Heart left ventricle (tissue), 16 donors: ENCODE results near the gene TATDN2. TPM values are rescaled to one million over a fixed set of nuclear protein-coding genes. Genes with fewer than 3 reads are reported as not detected.

Experiments
- ATAC-seq, 4 donors: fragments of 200-7000 bp; cut with Tn5 transposase; one replicate each; pipeline ENCODE4 v1.9.1; 2020 to 2022; ENCODE audit warnings: moderate library complexity in 4 of 4, mild to moderate bottlenecking in 3 of 4, moderate number of reproducible peaks in 1 of 4
- DNase-seq, 5 donors: peaks; one replicate each; pipeline ENCODE4 v3.0.0-alpha.2; 2020
- H3K27ac ChIP-seq, 12 donors: fragments of 200-600 bp; sonication (generic) in 4 of 12; one replicate each; pipeline versions ENCODE4 v1.5.0 to v1.8.0; 2016 to 2022; ENCODE audit warnings: mild to moderate bottlenecking in 2 of 12
- H3K27me3 ChIP-seq, 9 donors: fragments of 200-600 bp; sonication (generic) in 2 of 9; one replicate each; pipeline versions ENCODE4 v1.5.1 to v1.8.0; 2016 to 2022; ENCODE audit warnings: mild to moderate bottlenecking in 3 of 9
- H3K36me3 ChIP-seq, 9 donors: fragments of 200-600 bp; sonication (generic) in 2 of 9; one replicate each; pipeline versions ENCODE4 v1.5.0 to v1.8.0; 2018 to 2022; ENCODE audit warnings: mild to moderate bottlenecking in 2 of 9
- H3K4me1 ChIP-seq, 12 donors: fragments of 200-600 bp; sonication (generic) in 4 of 12; one replicate each; pipeline versions ENCODE4 v1.5.0 to v1.8.0; 2016 to 2022; ENCODE audit warnings: mild to moderate bottlenecking in 3 of 12
- H3K4me3 ChIP-seq, 12 donors: fragments of 200-600 bp; sonication (generic) in 4 of 12; one replicate each; pipeline versions ENCODE4 v1.5.0 to v1.8.0; 2017 to 2022; ENCODE audit warnings: mild to moderate bottlenecking in 9 of 12, moderate library complexity in 4 of 12
- H3K9me3 ChIP-seq, 12 donors: fragments of 200-600 bp; sonication (generic) in 4 of 12; one replicate each; pipeline versions ENCODE4 v1.5.0 to v1.8.0; 2016 to 2022; ENCODE audit warnings: mild to moderate bottlenecking in 1 of 12
- POLR2A ChIP-seq, 2 donors: fragments of 450-650 bp; IDR thresholded peaks; one replicate each; pipeline ENCODE4 v1.6.1; 2017; ENCODE audit warnings: antibody characterized with exemption in 2 of 2, mild to moderate bottlenecking in 2 of 2, moderate library complexity in 2 of 2
- WGBS, 4 donors: extraction: QIAGEN DNeasy Blood & Tissue Kit in 2 of 4; methylation state at CpG; one replicate each; pipeline versions ENCODE4 v1.1.5 to v1.1.7; 2013 to 2018; 5-methylcytosine and 5-hydroxymethylcytosine counted together
- intact Hi-C, 10 donors: fragments of 100-400 bp; cut with DNase I; formaldehyde crosslinking; loops; one replicate each; pipeline versions ENCODE4 v1.11.1 to v1.14.2; 2022
- polyA plus RNA-seq, 2 donors: library from polyadenylated mRNA; stranded (reverse); fragments of 200-250 nt; gene quantifications; one replicate each; pipeline ENCODE4 v1.2.3, GENCODE V29; 2013
- total RNA-seq, 9 donors: library from RNA; depleted of rRNA in 2 of 9; stranded (reverse); fragments of >200 nt in 2 of 9; fragmentation: NEBNext Ultra II Directional in 3 of 9; extraction: Animal tissue kit (Norgen Biotek cat#: 25700) in 3 of 9; gene quantifications; one replicate each; pipeline versions ENCODE4 v1.1.0 to v1.2.4, GENCODE V29; 2016 to 2023
- TF ChIP-seq, protein P1 (sequence below), 12 donors: fragments of 200-600 bp; sonication (generic) in 4 of 12; IDR thresholded peaks; one replicate each; pipeline versions ENCODE4 v1.5.0 to v1.8.0; 2018 to 2022; ENCODE audit warnings: antibody characterized with exemption in 12 of 12, mild to moderate bottlenecking in 5 of 12
- donor health status: ischemic (EF 13 %, LVEDD 7.1; RV severe dilation, severe dysfunction).
- donor health status: healthy with polysubstance abuse.
- donor health status: DM: no; HTN: yes; CAD: no.
- donor health status: DM: no; HTN: no; CAD: no.
- donor health status: ischemic (EF 25% LVEDD 6.9; RV normal size, moderate dysfunction).
- donor health status: ischemic (EF 25% LVEDD 5.7; RV mildly dilated, moderate dysfunction).
- donor health status: healthy.
- donor health status: DM: yes; HTN: yes; CAD: no.
- donor health status: ischemic (EF 35%, LVEDD 5.7; RV mildly dilated, moderate dysfunction).
- donor health status: nonischemic (EF 11% LVEDD 7.7; RV severe dilation, severe dysfunction).
- donor health status: DM: yes; HTN: yes; CAD: no.
- donor health status: PGD.
- donor health status: ischemic (EF 29% LVEDD 5.4; RV normal size, mild dysfunction).
- donor health status: nonischemic (EF 23%, LVEDD 6.1; RV moderate dilation, normal function).

Gene TATDN2
- total and polyA plus RNA-seq, 11 donors = 8.6 to 31.6 (median 16.8) TPM

DNA sequence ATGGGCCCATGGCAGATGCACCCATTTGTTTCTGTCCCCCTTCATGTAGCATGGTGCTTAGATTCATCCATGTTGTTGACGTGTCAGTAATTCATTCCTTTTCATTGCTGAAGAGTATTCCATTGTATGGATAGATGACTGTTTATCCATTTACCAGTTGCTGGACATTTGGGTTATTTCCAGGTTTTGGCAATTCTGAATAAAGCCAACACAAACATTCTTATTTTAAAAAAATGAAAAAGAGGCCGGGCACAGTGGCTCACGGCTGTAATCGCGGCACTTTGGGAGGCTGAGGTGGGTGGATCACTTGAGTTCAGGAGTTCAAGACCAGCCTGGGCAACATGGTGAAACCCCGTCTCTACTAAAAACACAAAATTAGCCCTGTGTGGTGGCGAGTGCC lies 18.7 kb upstream of the TATDN2 start:
- no peak for ATAC-seq
- intact Hi-C loops = loop anchor here in 4 of 10 donors (5.0 to 10.0 kb wide), 3 partner anchors 65 to 297 kb away; partner anchors contain the start of genes CRELD1 (in 3 of the 4) and IRAK2 (in 1 of the 4)
- no peak for TF ChIP-seq POLR2A (IDR thresholded peaks at IDR 0.05)
- TF ChIP-seq, protein P1, sequence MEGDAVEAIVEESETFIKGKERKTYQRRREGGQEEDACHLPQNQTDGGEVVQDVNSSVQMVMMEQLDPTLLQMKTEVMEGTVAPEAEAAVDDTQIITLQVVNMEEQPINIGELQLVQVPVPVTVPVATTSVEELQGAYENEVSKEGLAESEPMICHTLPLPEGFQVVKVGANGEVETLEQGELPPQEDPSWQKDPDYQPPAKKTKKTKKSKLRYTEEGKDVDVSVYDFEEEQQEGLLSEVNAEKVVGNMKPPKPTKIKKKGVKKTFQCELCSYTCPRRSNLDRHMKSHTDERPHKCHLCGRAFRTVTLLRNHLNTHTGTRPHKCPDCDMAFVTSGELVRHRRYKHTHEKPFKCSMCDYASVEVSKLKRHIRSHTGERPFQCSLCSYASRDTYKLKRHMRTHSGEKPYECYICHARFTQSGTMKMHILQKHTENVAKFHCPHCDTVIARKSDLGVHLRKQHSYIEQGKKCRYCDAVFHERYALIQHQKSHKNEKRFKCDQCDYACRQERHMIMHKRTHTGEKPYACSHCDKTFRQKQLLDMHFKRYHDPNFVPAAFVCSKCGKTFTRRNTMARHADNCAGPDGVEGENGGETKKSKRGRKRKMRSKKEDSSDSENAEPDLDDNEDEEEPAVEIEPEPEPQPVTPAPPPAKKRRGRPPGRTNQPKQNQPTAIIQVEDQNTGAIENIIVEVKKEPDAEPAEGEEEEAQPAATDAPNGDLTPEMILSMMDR (IDR thresholded peaks at IDR 0.05) = no peak
- Histone ChIP-seq H3K27ac (peak overlapping the region in 1 of 12 donors; percentile 75), H3K4me1 (peaks cover 0 to 26% (median 4%) of the 10 kb centered on the region in 12 donors), H3K9me3 (no peaks in the 10 kb centered on the region), H3K27me3 (no peaks in the 10 kb centered on the region), H3K36me3 (peaks cover 0 to 16% (median 0%) of the 10 kb centered on the region in 9 donors), H3K4me3 (no peak overlapping the region)
- DNase-seq = no peak
- WGBS, 4 donors = 84 to 95% (median 91%) methylated on average over 7 of the region's 7 CpGs

DNA sequence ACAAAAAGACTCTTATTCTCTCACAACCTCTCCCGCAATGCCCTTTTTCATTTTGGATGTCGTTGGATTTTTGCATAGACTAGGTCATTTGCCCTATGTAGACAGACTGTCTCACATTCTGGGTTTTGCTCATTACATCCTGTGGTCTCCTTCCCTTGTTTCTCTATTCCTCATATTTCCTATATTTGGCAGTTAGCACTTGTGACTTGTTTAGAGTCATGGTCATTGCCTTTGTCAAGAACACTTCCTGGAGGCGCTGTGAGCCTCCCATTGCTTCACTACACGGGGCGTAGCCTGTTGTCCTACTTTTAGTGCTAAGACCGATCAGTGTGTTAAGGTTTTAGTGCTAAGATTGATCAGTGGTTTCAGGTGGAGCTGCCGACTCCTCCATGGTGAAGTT lies 16.1 kb upstream of the TATDN2 start:
- ATAC-seq (peak in 3 of 4 donors; percentile 47 to 71 (median 62)), DNase-seq (no peak)
- TF ChIP-seq, protein P1 (IDR thresholded peaks at IDR 0.05) = no peak
- TF ChIP-seq POLR2A (IDR thresholded peaks at IDR 0.05) = no peak
- Histone ChIP-seq H3K4me3 (no peak overlapping the region), H3K36me3 (peaks cover 0 to 27% (median 4%) of the 10 kb centered on the region in 9 donors), H3K27ac (peak overlapping the region in 1 of 12 donors; percentile 75), H3K9me3 (no peaks in the 10 kb centered on the region), H3K27me3 (no peaks in the 10 kb centered on the region), H3K4me1 (peaks cover 0 to 15% (median 0%) of the 10 kb centered on the region in 12 donors)
- intact Hi-C loops = no loop called here
- 78 to 88% (median 83%) methylated on average over 7 of the region's 7 CpGs for WGBS, 4 donors

DNA sequence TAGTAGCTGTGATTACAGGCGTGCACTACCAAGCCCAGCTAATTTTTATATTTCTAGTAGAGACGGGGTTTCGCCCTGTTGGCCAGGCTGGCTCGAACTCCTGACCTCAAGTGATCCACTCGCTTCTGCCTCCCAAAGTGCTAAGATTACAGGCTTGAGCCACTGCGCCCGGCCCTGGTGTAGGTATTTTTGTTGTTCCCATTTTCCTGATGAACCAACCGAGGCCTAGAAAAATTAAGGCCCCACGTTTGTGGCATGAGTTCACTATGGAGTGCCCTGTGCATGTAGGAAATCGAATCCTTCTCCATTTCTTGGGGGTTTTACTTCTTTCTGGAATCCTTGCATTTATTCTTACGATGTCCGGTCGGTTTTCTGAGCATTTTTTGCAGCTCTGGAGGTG lies 14.3 kb upstream of the TATDN2 start:
- intact Hi-C loops = no loop called here
- TF ChIP-seq, protein P1 (IDR thresholded peaks at IDR 0.05) = no peak
- no peak for TF ChIP-seq POLR2A (IDR thresholded peaks at IDR 0.05)
- no peak for DNase-seq
- no peak for ATAC-seq
- no peaks in the 10 kb centered on the region for H3K27me3 ChIP-seq
- H3K27ac ChIP-seq = no peak overlapping the region
- peaks cover 0 to 9% (median 0%) of the 10 kb centered on the region in 12 donors for H3K4me1 ChIP-seq
- H3K4me3 ChIP-seq = no peak overlapping the region
- no peaks in the 10 kb centered on the region for H3K9me3 ChIP-seq
- peaks cover 0 to 28% (median 7%) of the 10 kb centered on the region in 9 donors for H3K36me3 ChIP-seq
- WGBS, 4 donors = 93 to 95% (median 94%) methylated on average over 13 of the region's 13 CpGs

DNA sequence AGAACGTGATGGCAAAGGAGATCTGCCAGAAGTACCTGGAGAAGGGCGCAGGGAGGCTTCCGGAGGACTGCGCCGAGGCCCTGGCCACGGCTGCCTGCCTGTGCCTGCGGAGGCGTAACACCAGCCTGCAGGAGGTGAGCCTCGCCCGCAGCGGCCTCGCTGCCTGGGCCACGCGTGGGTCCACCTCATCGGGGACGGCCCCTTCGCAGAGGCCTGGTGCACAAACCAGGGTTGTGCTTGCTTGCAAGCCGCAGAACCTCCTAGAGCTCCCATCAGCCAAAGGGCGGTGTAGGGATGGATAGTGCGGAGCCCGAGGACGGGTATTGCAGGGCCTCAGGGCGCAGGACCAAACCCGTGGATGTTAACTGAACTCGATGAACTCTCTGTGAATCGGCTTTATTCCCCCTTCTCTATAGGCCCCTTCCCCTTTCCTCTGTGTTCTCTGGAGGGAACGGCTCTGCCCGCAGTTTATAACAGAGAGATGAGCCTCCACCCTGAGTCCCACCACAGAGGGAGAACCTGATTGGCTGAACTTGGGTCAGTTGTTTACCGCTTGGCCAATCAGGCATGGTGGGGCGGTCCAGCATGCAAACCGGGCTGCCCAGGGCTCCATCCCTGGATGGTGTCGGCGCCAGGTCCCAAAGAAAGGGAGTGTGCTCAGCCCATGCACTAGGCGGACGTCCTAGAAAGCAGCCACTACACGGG lies 13.6 kb upstream of the TATDN2 start:
- TF ChIP-seq POLR2A (IDR thresholded peaks at IDR 0.05) = no peak
- TF ChIP-seq, protein P1 (IDR thresholded peaks at IDR 0.05) = no peak
- 90 to 93% (median 93%) methylated on average over 22 to 36 of the region's 36 CpGs for WGBS, 4 donors
- Histone ChIP-seq H3K9me3 (no peaks in the 10 kb centered on the region), H3K36me3 (peaks cover 0 to 35% (median 9%) of the 10 kb centered on the region in 9 donors), H3K27ac (no peak overlapping the region), H3K4me3 (no peak overlapping the region), H3K4me1 (peaks cover 0 to 10% (median 0%) of the 10 kb centered on the region in 12 donors), H3K27me3 (no peaks in the 10 kb centered on the region)
- ATAC-seq = no peak
- intact Hi-C loops = no loop called here
- no peak for DNase-seq
